ENCODE data around the gene ZMYM4. TPM values are rescaled to one million over a fixed set of nuclear protein-coding genes. Genes with fewer than 3 reads are reported as not detected.
A peak's percentile ranks its signal among the peaks of the same experiment; 100 is the strongest.

The ZMYM4 gene
- total RNA-seq, 2 experiments from 2014 or later = 21.8 to 29.0 TPM

GRCh38 chr1:35282172-35282571, 13.7 kb downstream of the ZMYM4 start:
- ATAC-seq (no peak), DNase-seq (no peak)
- Mint-ChIP-seq H3K27me3 (no peaks in the 10 kb centered on the region), H3K4me3 (no peak overlapping the region), H3K27ac (no peak overlapping the region), H3K36me3 (peaks cover 49% of the 10 kb centered on the region), H3K9me3 (ENCODE audit: low read depth) (peaks cover 13% of the 10 kb centered on the region), H3K4me1 (peaks cover 9% of the 10 kb centered on the region)
- CTCF ChIA-PET = interaction anchor here (0.9 kb wide), 1 partner anchor 13 kb away, joined by 4 read pairs; no protein-coding TSS in a partner anchor

- Mint-ChIP-seq H3K9me3 (ENCODE audit: low read depth) (peaks cover 13% of the 10 kb centered on the region), H3K27me3 (no peaks in the 10 kb centered on the region), H3K36me3 (peaks cover 33% of the 10 kb centered on the region), H3K4me1 (peaks cover 19% of the 10 kb centered on the region), H3K27ac (no peak overlapping the region), H3K4me3 (no peak overlapping the region)
- ATAC-seq (no peak), DNase-seq (no peak)
- CTCF ChIA-PET = no interaction called here
These were observed 16.3 kb downstream of the ZMYM4 start for GRCh38 chr1:35284852-35285251.

- Mint-ChIP-seq H3K4me1 (peaks cover 19% of the 10 kb centered on the region), H3K9me3 (ENCODE audit: low read depth) (peaks cover 12% of the 10 kb centered on the region), H3K4me3 (no peak overlapping the region), H3K36me3 (peaks cover 29% of the 10 kb centered on the region), H3K27ac (no peak overlapping the region), H3K27me3 (no peaks in the 10 kb centered on the region)
- CTCF ChIA-PET = interaction anchor here (0.6 kb wide), 1 partner anchor 115 kb away, joined by 3 read pairs; no protein-coding TSS in a partner anchor
- DNase-seq = no peak
- ATAC-seq = no peak
These were observed 17.5 kb downstream of the ZMYM4 start for GRCh38 chr1:35285771-35286606.

- Mint-ChIP-seq H3K4me1 (peaks cover 19% of the 10 kb centered on the region), H3K4me3 (no peak overlapping the region), H3K36me3 (peaks cover 19% of the 10 kb centered on the region), H3K9me3 (ENCODE audit: low read depth) (peaks cover 4% of the 10 kb centered on the region), H3K27ac (peak overlapping the region; percentile 3), H3K27me3 (no peaks in the 10 kb centered on the region)
- ATAC-seq (no peak), DNase-seq (no peak)
- CTCF ChIA-PET = no interaction called here
These were observed 19.5 kb downstream of the ZMYM4 start for GRCh38 chr1:35287807-35288640.

- peaks cover 19% of the 10 kb centered on the region for H3K4me1 Mint-ChIP-seq
- CTCF ChIA-PET = no interaction called here
- peaks cover 4% of the 10 kb centered on the region for H3K9me3 Mint-ChIP-seq (ENCODE audit: low read depth)
- ATAC-seq = no peak
- no peak overlapping the region for H3K27ac Mint-ChIP-seq
- no peak overlapping the region for H3K4me3 Mint-ChIP-seq
- DNase-seq = no peak
- H3K36me3 Mint-ChIP-seq = peaks cover 16% of the 10 kb centered on the region
- no peaks in the 10 kb centered on the region for H3K27me3 Mint-ChIP-seq
These were observed 20.3 kb downstream of the ZMYM4 start for GRCh38 chr1:35288761-35289160.

GRCh38 chr1:35290452-35290851, 21.9 kb downstream of the ZMYM4 start:
- Mint-ChIP-seq H3K9me3 (ENCODE audit: low read depth) (no peaks in the 10 kb centered on the region), H3K27ac (no peak overlapping the region), H3K27me3 (no peaks in the 10 kb centered on the region), H3K4me1 (peaks cover 19% of the 10 kb centered on the region), H3K4me3 (no peak overlapping the region), H3K36me3 (peaks cover 4% of the 10 kb centered on the region)
- CTCF ChIA-PET = interaction anchor here (1.8 kb wide), 1 partner anchor 11 kb away, joined by 6 read pairs; no protein-coding TSS in a partner anchor
- DNase-seq (no peak), ATAC-seq (no peak)

- ATAC-seq = no peak
- peaks cover 3% of the 10 kb centered on the region for H3K36me3 Mint-ChIP-seq
- H3K27ac Mint-ChIP-seq = no peak overlapping the region
These were observed 26.3 kb downstream of the ZMYM4 start for GRCh38 chr1:35294809-35295208.

GRCh38 chr1:35297886-35298285, 29.4 kb downstream of the ZMYM4 start:
- CTCF ChIA-PET = interaction anchor here (2.1 kb wide), 1 partner anchor 96 kb away, joined by 10 read pairs; no protein-coding TSS in a partner anchor
- H3K27me3 Mint-ChIP-seq = no peaks in the 10 kb centered on the region
- ATAC-seq = no peak

More at GRCh38 chr1:35294809-35295208, 26.3 kb downstream of the ZMYM4 start:
- CTCF ChIA-PET = interaction anchor here (0.5 to 0.6 kb wide), 2 partner anchors 12 to 247 kb away, joined by 3 to 4 read pairs; no protein-coding TSS in a partner anchor
- Mint-ChIP-seq H3K4me3 (no peak overlapping the region), H3K4me1 (no peaks in the 10 kb centered on the region), H3K9me3 (ENCODE audit: low read depth) (no peaks in the 10 kb centered on the region), H3K27me3 (no peaks in the 10 kb centered on the region)
- DNase-seq = no peak

GRCh38 chr1:35298464-35298863, 30.0 kb downstream of the ZMYM4 start:
- peaks cover 1% of the 10 kb centered on the region for H3K36me3 Mint-ChIP-seq
- DNase-seq (peak; percentile 43), ATAC-seq (peak; percentile 76)
- H3K9me3 Mint-ChIP-seq (ENCODE audit: low read depth) = no peaks in the 10 kb centered on the region
- H3K27ac Mint-ChIP-seq = no peak overlapping the region
- H3K27me3 Mint-ChIP-seq = no peaks in the 10 kb centered on the region
- no peaks in the 10 kb centered on the region for H3K4me1 Mint-ChIP-seq
- CTCF ChIA-PET = interaction anchor here (1.0 to 2.1 kb wide), 2 partner anchors 47 to 96 kb away, joined by 4 to 10 read pairs; no protein-coding TSS in a partner anchor
- no peak overlapping the region for H3K4me3 Mint-ChIP-seq

More at GRCh38 chr1:35297886-35298285, 29.4 kb downstream of the ZMYM4 start:
- Mint-ChIP-seq H3K36me3 (peaks cover 1% of the 10 kb centered on the region), H3K9me3 (ENCODE audit: low read depth) (no peaks in the 10 kb centered on the region), H3K4me3 (no peak overlapping the region), H3K4me1 (no peaks in the 10 kb centered on the region), H3K27ac (no peak overlapping the region)
- DNase-seq = no peak

GRCh38 chr1:35300376-35300775, 31.9 kb downstream of the ZMYM4 start:
- Mint-ChIP-seq H3K9me3 (ENCODE audit: low read depth) (no peaks in the 10 kb centered on the region), H3K4me1 (no peaks in the 10 kb centered on the region), H3K4me3 (no peak overlapping the region), H3K36me3 (peaks cover 1% of the 10 kb centered on the region), H3K27me3 (no peaks in the 10 kb centered on the region), H3K27ac (no peak overlapping the region)
- CTCF ChIA-PET = interaction anchor here (1.3 to 1.9 kb wide), 3 partner anchors 9 to 151 kb away, joined by 3 to 6 read pairs (median 3); no protein-coding TSS in a partner anchor
- ATAC-seq = no peak
- no peak for DNase-seq

- Mint-ChIP-seq H3K9me3 (ENCODE audit: low read depth) (no peaks in the 10 kb centered on the region), H3K27ac (no peak overlapping the region), H3K4me1 (no peaks in the 10 kb centered on the region), H3K27me3 (no peaks in the 10 kb centered on the region), H3K4me3 (no peak overlapping the region), H3K36me3 (peaks cover 3% of the 10 kb centered on the region)
- ATAC-seq (no peak), DNase-seq (no peak)
- CTCF ChIA-PET = interaction anchor here (0.6 to 1.9 kb wide), 5 partner anchors 10 to 149 kb away, joined by 3 to 6 read pairs (median 3); no protein-coding TSS in a partner anchor
These were observed 33.3 kb downstream of the ZMYM4 start for GRCh38 chr1:35301674-35302392.

- CTCF ChIA-PET = no interaction called here
- no peak overlapping the region for H3K4me3 Mint-ChIP-seq
- no peak for ATAC-seq
- peaks cover 4% of the 10 kb centered on the region for H3K36me3 Mint-ChIP-seq
- no peaks in the 10 kb centered on the region for H3K4me1 Mint-ChIP-seq
- no peak overlapping the region for H3K27ac Mint-ChIP-seq
- H3K27me3 Mint-ChIP-seq = no peaks in the 10 kb centered on the region
- no peak for DNase-seq
- no peaks in the 10 kb centered on the region for H3K9me3 Mint-ChIP-seq (ENCODE audit: low read depth)
These were observed 36.9 kb downstream of the ZMYM4 start for GRCh38 chr1:35305383-35305782.

GRCh38 chr1:35315649-35316048, 47.1 kb downstream of the ZMYM4 start:
- no peaks in the 10 kb centered on the region for H3K9me3 Mint-ChIP-seq (ENCODE audit: low read depth)
- no peak overlapping the region for H3K4me3 Mint-ChIP-seq
- H3K36me3 Mint-ChIP-seq = peaks cover 14% of the 10 kb centered on the region
- no peaks in the 10 kb centered on the region for H3K27me3 Mint-ChIP-seq
- no peaks in the 10 kb centered on the region for H3K4me1 Mint-ChIP-seq
- DNase-seq = no peak
- no peak for ATAC-seq
- H3K27ac Mint-ChIP-seq = no peak overlapping the region
- CTCF ChIA-PET = no interaction called here
